ENCODE data around the gene PRCC. TPM values are rescaled to one million over a fixed set of nuclear protein-coding genes. Genes with fewer than 3 reads are reported as not detected.
A peak's percentile ranks its signal among the peaks of the same experiment; 100 is the strongest.

PRCC gene
- total and polyA plus RNA-seq, 2 of the 13 experiments (the other 11 are each of a cell fraction or from before 2014, with no cell fraction given), result 24.2 to 40.5 TPM

DNA sequence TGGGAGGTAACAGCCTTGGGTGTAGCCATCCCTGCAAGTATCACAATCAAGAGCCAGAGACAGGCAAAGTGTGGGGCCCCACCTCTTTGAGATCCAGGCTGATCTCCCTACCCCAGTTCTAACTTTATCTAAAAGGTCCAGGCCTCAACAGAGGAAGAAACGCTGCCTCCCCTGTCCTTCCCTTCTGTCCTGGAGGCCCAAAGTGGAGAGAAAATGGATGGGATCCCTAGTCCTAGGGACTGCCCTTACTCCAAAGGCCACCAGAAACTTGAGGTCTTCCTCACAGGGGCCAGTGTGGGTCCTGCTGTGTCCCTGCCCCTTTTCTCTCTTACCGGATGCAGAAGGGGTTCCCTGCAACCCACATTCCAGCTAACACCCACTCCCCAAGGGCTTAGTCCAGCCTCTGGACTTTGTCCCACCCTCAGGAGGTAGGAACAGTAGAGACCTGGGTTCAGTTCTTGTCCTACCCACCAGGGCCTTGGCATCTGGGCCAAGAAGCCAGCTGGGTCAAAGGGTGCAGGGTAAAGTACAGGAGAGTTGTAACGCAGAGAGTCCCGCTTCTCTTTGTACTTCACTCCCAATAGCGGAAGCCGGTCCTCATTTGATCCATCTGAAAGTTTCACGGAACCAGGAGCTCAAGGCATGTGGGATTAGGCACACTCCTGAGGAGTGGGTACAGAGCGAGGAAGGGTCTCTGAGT, 17.8 kb upstream of the PRCC start (continued):
- TF ChIP-seq, protein P1, sequence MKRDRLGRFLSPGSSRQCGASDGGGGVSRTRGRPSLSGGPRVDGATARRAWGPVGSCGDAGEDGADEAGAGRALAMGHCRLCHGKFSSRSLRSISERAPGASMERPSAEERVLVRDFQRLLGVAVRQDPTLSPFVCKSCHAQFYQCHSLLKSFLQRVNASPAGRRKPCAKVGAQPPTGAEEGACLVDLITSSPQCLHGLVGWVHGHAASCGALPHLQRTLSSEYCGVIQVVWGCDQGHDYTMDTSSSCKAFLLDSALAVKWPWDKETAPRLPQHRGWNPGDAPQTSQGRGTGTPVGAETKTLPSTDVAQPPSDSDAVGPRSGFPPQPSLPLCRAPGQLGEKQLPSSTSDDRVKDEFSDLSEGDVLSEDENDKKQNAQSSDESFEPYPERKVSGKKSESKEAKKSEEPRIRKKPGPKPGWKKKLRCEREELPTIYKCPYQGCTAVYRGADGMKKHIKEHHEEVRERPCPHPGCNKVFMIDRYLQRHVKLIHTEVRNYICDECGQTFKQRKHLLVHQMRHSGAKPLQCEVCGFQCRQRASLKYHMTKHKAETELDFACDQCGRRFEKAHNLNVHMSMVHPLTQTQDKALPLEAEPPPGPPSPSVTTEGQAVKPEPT (CRISPR knock-in tag; IDR thresholded peaks at IDR 0.05; ENCODE audit: low read depth), result no peak
- TF ChIP-seq ZBTB3 (CRISPR knock-in tag; IDR thresholded peaks at IDR 0.05; ENCODE audit: borderline replicate concordance, low read depth), result no peak
- no peak for TF ChIP-seq CHD4 (IDR thresholded peaks at IDR 0.05; ENCODE audit: borderline replicate concordance, low read length)
- TF ChIP-seq MTA1 (CRISPR knock-in tag; IDR thresholded peaks at IDR 0.05; ENCODE audit: borderline replicate concordance), result no peak
- TF ChIP-seq EP300 (IDR thresholded peaks at IDR 0.05; ENCODE audit: low read depth in 2 of 2, low read length in 2 of 2), result peak in 1 of 2 experiments; percentile 13; a peak in 1 of 4 replicates
- no peak for TF ChIP-seq EP300 (CRISPR knock-in tag; IDR thresholded peaks at IDR 0.05; ENCODE audit: borderline replicate concordance)
- no peak for TF ChIP-seq SMAD3 (CRISPR knock-in tag; IDR thresholded peaks at IDR 0.05)
- TF ChIP-seq MIER3 (CRISPR knock-in tag; IDR thresholded peaks at IDR 0.05; ENCODE audit: borderline replicate concordance), result no peak
- TF ChIP-seq, protein P2, sequence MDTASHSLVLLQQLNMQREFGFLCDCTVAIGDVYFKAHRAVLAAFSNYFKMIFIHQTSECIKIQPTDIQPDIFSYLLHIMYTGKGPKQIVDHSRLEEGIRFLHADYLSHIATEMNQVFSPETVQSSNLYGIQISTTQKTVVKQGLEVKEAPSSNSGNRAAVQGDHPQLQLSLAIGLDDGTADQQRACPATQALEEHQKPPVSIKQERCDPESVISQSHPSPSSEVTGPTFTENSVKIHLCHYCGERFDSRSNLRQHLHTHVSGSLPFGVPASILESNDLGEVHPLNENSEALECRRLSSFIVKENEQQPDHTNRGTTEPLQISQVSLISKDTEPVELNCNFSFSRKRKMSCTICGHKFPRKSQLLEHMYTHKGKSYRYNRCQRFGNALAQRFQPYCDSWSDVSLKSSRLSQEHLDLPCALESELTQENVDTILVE (CRISPR knock-in tag; IDR thresholded peaks at IDR 0.05), result no peak
- TF ChIP-seq, protein P3, sequence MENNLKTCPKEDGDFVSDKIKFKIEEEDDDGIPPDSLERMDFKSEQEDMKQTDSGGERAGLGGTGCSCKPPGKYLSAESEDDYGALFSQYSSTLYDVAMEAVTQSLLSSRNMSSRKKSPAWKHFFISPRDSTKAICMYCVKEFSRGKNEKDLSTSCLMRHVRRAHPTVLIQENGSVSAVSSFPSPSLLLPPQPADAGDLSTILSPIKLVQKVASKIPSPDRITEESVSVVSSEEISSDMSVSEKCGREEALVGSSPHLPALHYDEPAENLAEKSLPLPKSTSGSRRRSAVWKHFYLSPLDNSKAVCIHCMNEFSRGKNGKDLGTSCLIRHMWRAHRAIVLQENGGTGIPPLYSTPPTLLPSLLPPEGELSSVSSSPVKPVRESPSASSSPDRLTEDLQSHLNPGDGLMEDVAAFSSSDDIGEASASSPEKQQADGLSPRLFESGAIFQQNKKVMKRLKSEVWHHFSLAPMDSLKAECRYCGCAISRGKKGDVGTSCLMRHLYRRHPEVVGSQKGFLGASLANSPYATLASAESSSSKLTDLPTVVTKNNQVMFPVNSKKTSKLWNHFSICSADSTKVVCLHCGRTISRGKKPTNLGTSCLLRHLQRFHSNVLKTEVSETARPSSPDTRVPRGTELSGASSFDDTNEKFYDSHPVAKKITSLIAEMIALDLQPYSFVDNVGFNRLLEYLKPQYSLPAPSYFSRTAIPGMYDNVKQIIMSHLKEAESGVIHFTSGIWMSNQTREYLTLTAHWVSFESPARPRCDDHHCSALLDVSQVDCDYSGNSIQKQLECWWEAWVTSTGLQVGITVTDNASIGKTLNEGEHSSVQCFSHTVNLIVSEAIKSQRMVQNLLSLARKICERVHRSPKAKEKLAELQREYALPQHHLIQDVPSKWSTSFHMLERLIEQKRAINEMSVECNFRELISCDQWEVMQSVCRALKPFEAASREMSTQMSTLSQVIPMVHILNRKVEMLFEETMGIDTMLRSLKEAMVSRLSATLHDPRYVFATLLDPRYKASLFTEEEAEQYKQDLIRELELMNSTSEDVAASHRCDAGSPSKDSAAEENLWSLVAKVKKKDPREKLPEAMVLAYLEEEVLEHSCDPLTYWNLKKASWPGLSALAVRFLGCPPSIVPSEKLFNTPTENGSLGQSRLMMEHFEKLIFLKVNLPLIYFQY (CRISPR knock-in tag; IDR thresholded peaks at IDR 0.05; ENCODE audit: borderline replicate concordance), result peak; percentile 80
- TF ChIP-seq ZNF296 (CRISPR knock-in tag; conservative IDR thresholded peaks at IDR 0.05), result no peak
- TF ChIP-seq SAFB2 (CRISPR knock-in tag; IDR thresholded peaks at IDR 0.05; ENCODE audit: borderline replicate concordance, low read depth), result no peak
- no peak for TF ChIP-seq TBL1XR1 (IDR thresholded peaks at IDR 0.05; ENCODE audit: borderline replicate concordance, low read length, partially characterized antibody)
- no peak for TF ChIP-seq ZNF768 (CRISPR knock-in tag; IDR thresholded peaks at IDR 0.05)
- TF ChIP-seq ARNTL (CRISPR knock-in tag; IDR thresholded peaks at IDR 0.05), result no peak
- TF ChIP-seq, protein P4, sequence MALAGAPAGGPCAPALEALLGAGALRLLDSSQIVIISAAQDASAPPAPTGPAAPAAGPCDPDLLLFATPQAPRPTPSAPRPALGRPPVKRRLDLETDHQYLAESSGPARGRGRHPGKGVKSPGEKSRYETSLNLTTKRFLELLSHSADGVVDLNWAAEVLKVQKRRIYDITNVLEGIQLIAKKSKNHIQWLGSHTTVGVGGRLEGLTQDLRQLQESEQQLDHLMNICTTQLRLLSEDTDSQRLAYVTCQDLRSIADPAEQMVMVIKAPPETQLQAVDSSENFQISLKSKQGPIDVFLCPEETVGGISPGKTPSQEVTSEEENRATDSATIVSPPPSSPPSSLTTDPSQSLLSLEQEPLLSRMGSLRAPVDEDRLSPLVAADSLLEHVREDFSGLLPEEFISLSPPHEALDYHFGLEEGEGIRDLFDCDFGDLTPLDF (CRISPR knock-in tag; IDR thresholded peaks at IDR 0.05), result no peak
- no peak for TF ChIP-seq TMF1 (CRISPR knock-in tag; IDR thresholded peaks at IDR 0.05; ENCODE audit: low read depth)
- TF ChIP-seq SP4 (CRISPR knock-in tag; IDR thresholded peaks at IDR 0.05), result no peak
- no peak for TF ChIP-seq NFATC3 (CRISPR knock-in tag; IDR thresholded peaks at IDR 0.05)
- TF ChIP-seq RFX5 (IDR thresholded peaks at IDR 0.05; ENCODE audit: low read depth, low read length), result no peak
